ENCODE measurements around the gene GRM1. TPM values are rescaled to one million over a fixed set of nuclear protein-coding genes. Genes with fewer than 3 reads are reported as not detected.

Gene GRM1
- total and polyA plus RNA-seq, 2 donors (not counting 1 experiment from before 2014, with no cell fraction given), result not detected

DNA sequence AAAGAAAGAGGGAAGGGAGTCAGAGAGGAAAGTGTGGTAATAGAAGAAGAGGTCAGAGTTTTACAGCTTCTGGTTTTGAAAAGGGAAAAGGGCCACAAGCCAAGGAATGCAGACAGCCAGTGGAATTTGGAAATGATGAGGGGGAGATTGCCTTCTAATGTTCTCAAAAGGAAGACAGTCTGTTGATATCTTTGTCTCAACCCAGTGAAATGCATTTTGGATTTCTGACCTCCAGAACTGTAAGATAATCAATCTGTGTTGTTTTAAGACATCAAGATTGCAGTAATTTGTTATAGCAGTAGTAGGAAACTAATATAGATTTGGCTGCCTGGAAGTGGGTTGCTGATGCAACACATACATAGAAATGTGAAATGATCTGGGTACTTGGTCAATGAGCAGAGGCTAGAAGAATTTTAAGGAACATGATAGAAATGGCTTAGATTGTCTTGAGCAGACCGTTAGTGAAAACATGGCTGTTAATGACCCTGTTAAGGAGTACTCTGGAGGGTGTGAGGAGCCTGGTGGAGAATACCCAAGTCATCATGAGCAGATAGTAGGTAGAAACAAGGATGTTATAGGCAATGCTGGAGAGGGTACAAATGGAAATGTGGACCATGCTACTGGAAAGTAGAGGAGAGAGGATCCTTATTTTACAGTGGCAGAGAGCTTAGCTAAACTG is 259.0 kb downstream of the GRM1 start:
- Histone ChIP-seq H3K9ac (ENCODE audit: low read length) (no peak overlapping the region), H2AFZ (ENCODE audit: insufficient read depth, low read depth, low read length, poor library complexity, severe bottlenecking) (no peak overlapping the region), H3K4me1 (ENCODE audit: control insufficient read depth in 2 of 2, insufficient read depth in 2 of 2, low read length in 2 of 2) (no peaks in the 10 kb centered on the region), H3K27ac (ENCODE audit: low read length in 2 of 2) (no peak overlapping the region), H3K36me3 (replicated peaks in 1 of 2; ENCODE audit: control extremely low read depth in 1 of 2, control insufficient read depth in 1 of 2, extremely low read depth in 1 of 2, insufficient read depth in 2 of 2, low read length in 1 of 2) (no peaks in the 10 kb centered on the region), H3K27me3 (replicated peaks in 1 of 4; ENCODE audit: control extremely low read depth in 1 of 4, control insufficient read depth in 3 of 4, insufficient read depth in 4 of 4, low read length in 3 of 4) (no peaks in the 10 kb centered on the region), H3K9me3 (ENCODE audit: control extremely low read depth in 1 of 3, control insufficient read depth in 2 of 3, insufficient read depth in 1 of 3, low read length in 2 of 3) (no peaks in the 10 kb centered on the region), H3K4me3 (ENCODE audit: control extremely low read depth in 1 of 5, extremely low read depth in 1 of 5, insufficient read depth in 1 of 5, low read depth in 2 of 5, low read length in 4 of 5) (no peak overlapping the region), H3K79me2 (ENCODE audit: control insufficient read depth, insufficient read depth, low read length) (no peaks in the 10 kb centered on the region), H4K20me1 (ENCODE audit: control insufficient read depth, insufficient read depth, low read length, poor library complexity, severe bottlenecking) (no peaks in the 10 kb centered on the region), H3K4me2 (replicated peaks; ENCODE audit: low read depth, low read length, poor library complexity, severe bottlenecking) (no peak overlapping the region)
- DNase-seq (no peak), ATAC-seq (ENCODE audit: low read depth) (no peak)
- TF ChIP-seq, protein P1, sequence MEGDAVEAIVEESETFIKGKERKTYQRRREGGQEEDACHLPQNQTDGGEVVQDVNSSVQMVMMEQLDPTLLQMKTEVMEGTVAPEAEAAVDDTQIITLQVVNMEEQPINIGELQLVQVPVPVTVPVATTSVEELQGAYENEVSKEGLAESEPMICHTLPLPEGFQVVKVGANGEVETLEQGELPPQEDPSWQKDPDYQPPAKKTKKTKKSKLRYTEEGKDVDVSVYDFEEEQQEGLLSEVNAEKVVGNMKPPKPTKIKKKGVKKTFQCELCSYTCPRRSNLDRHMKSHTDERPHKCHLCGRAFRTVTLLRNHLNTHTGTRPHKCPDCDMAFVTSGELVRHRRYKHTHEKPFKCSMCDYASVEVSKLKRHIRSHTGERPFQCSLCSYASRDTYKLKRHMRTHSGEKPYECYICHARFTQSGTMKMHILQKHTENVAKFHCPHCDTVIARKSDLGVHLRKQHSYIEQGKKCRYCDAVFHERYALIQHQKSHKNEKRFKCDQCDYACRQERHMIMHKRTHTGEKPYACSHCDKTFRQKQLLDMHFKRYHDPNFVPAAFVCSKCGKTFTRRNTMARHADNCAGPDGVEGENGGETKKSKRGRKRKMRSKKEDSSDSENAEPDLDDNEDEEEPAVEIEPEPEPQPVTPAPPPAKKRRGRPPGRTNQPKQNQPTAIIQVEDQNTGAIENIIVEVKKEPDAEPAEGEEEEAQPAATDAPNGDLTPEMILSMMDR (IDR thresholded peaks at IDR 0.05), result no peak
- TF ChIP-seq EZH2 (IDR thresholded peaks at IDR 0.05; ENCODE audit: borderline replicate concordance, insufficient read depth, low read depth, low read length, poor library complexity, severe bottlenecking), result no peak
- no peak overlapping the region for H3K27ac Mint-ChIP-seq
- H3K27me3 Mint-ChIP-seq, result no peaks in the 10 kb centered on the region
- ChIA-PET CTCF (no interaction called here), POLR2A (no interaction called here)
- H3K4me3 Mint-ChIP-seq, result no peak overlapping the region
- H3K9me3 Mint-ChIP-seq (ENCODE audit: insufficient read depth), result peaks cover 4% of the 10 kb centered on the region
- H3K4me1 Mint-ChIP-seq, result no peaks in the 10 kb centered on the region
- intact Hi-C loops (cut with micrococcal nuclease), result no loop called here
- WGBS (ENCODE audit: insufficient coverage), result 61% methylated on average over 1 of the region's 1 CpG

DNA sequence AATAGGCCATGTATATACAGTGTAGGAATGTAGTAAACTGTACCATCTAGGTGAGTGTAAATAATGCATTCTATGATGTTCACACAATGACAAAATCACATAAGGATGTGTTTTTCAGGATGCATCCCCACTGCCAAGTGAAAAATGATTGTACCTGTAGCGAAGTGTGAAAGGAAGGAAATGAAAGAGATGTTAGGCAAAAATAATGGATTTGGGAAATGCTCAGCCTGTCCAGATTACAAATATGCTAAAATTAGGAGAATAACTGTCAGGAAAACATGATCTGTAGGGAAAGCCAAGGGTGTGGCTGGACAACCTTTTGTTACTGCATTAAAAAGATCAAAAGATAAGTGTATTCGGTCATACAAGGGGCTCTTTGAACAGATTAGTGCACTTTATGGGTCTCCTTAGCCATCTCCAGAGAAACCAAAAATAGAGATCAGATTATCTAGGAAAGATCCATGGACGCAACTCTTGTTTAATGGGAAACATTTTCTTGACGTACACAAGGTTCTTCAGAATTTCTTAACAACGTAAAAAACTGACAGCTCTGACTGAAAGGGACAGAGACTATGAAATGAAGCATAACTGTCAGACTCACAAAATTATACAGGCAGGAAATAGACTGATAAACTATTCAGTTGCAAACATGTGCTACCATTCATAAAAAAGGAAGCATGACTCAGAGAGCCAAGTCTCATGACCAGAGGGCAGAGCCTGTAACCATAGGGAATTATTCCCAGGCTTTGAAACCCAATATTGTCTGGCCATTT is 261.1 kb downstream of the GRM1 start:
- H4K20me1 ChIP-seq (ENCODE audit: control insufficient read depth, insufficient read depth, low read length, poor library complexity, severe bottlenecking), result no peaks in the 10 kb centered on the region
- intact Hi-C loops (cut with micrococcal nuclease), result no loop called here
- ChIA-PET CTCF (no interaction called here), POLR2A (no interaction called here)
- H3K4me1 ChIP-seq (ENCODE audit: control insufficient read depth in 2 of 2, insufficient read depth in 2 of 2, low read length in 2 of 2), result no peaks in the 10 kb centered on the region
- H3K27ac ChIP-seq (ENCODE audit: low read length in 2 of 2), result no peak overlapping the region
- H3K9ac ChIP-seq (ENCODE audit: low read length), result no peak overlapping the region
- no peaks in the 10 kb centered on the region for H3K27me3 Mint-ChIP-seq
- H3K27ac Mint-ChIP-seq, result no peak overlapping the region
- no peak overlapping the region for H3K4me3 Mint-ChIP-seq
- no peaks in the 10 kb centered on the region for H3K79me2 ChIP-seq (ENCODE audit: control insufficient read depth, insufficient read depth, low read length)
- H3K4me3 ChIP-seq (ENCODE audit: control extremely low read depth in 1 of 5, extremely low read depth in 1 of 5, insufficient read depth in 1 of 5, low read depth in 2 of 5, low read length in 4 of 5), result no peak overlapping the region
- no peak overlapping the region for H3K4me2 ChIP-seq (replicated peaks; ENCODE audit: low read depth, low read length, poor library complexity, severe bottlenecking)
- ATAC-seq (ENCODE audit: low read depth) (no peak), DNase-seq (no peak)
- no peak overlapping the region for H2AFZ ChIP-seq (ENCODE audit: insufficient read depth, low read depth, low read length, poor library complexity, severe bottlenecking)
- WGBS (ENCODE audit: insufficient coverage), result 95% methylated on average over 4 of the region's 5 CpGs
- no peak for TF ChIP-seq EZH2 (IDR thresholded peaks at IDR 0.05; ENCODE audit: borderline replicate concordance, insufficient read depth, low read depth, low read length, poor library complexity, severe bottlenecking)
- TF ChIP-seq, protein P1 (IDR thresholded peaks at IDR 0.05), result no peak
- no peaks in the 10 kb centered on the region for H3K36me3 ChIP-seq (replicated peaks in 1 of 2; ENCODE audit: control extremely low read depth in 1 of 2, control insufficient read depth in 1 of 2, extremely low read depth in 1 of 2, insufficient read depth in 2 of 2, low read length in 1 of 2)
- H3K9me3 Mint-ChIP-seq (ENCODE audit: insufficient read depth), result peaks cover 4% of the 10 kb centered on the region
- no peaks in the 10 kb centered on the region for H3K27me3 ChIP-seq (replicated peaks in 1 of 4; ENCODE audit: control extremely low read depth in 1 of 4, control insufficient read depth in 3 of 4, insufficient read depth in 4 of 4, low read length in 3 of 4)
- no peaks in the 10 kb centered on the region for H3K4me1 Mint-ChIP-seq
- no peaks in the 10 kb centered on the region for H3K9me3 ChIP-seq (ENCODE audit: control extremely low read depth in 1 of 3, control insufficient read depth in 2 of 3, insufficient read depth in 1 of 3, low read length in 2 of 3)

All from B cell (primary cell).